NCI-H748 treated with DMSO at 0.1 percent for 48 hours (cell line): Measurements from ENCODE around the gene TXLNG.
"Not testable (repeated sequence)": the region's sequence is repeated elsewhere in the genome, so short reads cannot be mapped to it uniquely, and the experiment has no call there.

Experiments used
- DNase-seq: peaks from one replicate; lab custom pipeline; 2025; lab: John Stamatoyannopoulos, UW

TXLNG gene

DNA sequence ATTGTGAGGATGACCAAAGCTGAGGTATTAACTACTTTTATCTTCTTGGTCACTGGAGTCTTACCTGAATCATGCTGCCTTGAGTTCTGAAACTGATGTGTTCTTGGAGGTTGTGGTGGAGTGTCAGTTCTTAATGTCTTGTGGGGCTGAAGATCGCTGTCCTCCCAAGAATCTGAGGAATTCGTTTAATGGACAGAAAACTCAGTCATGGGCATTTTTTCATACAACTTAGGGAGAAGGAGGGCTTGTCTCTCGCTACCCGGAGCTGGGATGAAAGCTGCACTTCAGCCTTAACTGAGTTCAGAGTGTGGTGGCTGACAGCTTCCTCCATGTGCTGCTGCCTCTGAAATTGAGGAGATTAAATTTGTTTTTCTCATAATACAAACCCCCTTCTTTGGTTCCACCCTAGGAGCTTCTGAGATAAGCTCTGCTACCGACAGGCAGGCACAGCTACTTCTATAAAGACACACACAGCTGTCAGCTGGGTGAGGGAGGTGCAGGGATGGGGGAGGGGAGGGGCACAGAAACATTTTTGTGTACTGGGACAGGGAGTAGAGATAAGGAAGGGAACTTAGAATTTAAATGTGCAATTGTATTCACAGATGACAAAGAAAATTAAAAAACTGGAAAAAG lies 53.1 kb downstream of the TXLNG start:
- DNase-seq: no peak

DNA sequence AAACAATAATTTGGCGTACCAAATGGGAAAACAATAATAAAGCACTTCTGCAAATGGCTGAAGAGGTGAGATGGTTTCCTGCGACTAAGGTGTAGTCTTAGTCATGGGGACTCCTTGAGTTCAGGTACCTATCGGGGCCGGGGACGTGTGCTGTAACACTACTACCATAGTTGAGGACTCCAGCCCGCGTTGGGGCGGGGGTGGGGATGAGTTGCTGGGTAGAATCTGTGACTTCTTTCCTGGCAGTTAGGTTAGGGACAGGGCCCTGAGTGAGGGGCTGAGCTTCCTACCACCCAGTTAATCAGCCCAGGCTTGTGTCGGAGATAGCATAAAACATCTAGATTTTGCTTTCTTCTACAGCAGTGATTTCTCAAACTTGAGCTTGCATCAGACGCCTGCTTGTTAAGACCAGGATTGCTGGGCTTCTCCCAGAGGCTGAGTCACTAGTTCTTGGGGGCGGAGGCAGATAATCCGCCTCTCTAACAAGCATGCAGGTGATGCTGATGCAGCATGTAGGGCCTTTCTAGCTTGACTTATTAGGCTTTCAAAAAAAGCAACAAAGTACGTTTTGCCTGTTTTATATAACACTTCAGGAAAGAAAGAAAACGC lies 53.7 kb downstream of the TXLNG start:
- no peak for DNase-seq

DNA sequence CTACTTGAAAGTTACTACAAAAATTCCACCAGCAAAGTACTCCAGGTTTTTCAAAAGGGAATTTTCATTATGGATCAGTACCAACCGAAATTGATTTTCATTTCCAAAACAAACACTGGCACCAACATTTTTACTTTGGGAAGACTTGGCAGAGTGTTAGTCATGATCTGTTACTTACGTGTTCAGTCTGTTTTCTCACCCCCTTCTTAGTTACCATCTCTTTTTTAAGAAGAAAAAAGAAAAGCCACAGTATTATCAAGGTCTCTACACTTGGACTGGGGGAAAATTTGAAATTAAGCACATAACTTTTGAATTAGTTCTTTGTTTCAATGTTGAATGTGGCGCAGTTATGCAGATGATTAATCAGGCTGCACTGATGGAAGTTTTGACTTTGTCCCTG lies 56.4 kb downstream of the TXLNG start:
- DNase-seq: no peak

DNA sequence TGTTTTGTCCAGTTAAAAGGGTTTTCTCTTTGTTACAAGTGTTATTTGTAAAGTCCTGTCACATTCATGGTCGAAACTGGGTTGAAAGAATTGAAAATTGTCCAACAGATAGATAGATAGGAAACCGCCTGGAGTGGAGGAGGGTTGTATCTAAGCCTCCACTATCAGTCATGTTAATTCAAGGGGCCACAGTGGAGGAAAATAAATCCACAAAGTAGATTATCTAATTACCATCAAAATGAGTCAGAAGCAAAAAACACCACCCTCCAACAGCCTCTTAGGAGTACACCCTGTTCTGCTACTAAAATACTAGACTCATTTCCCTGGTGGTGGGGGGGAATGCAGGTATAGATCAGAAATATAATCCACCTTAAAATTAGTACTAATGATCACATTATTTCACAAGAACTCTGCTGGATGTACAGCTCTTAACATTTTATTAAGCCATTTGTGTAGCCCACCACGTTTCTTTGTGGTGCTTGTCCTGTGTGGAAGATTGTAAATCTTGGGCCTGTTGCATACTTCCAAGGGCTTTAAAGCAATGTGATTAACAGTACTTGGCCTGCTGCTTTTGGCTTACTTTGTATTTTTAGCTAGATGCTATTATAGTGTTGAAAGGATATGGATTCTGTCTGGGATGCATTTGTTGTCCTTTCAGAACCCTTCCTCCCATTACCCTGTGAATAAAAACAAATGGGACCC lies 57.1 kb downstream of the TXLNG start:
- DNase-seq: no peak

DNA sequence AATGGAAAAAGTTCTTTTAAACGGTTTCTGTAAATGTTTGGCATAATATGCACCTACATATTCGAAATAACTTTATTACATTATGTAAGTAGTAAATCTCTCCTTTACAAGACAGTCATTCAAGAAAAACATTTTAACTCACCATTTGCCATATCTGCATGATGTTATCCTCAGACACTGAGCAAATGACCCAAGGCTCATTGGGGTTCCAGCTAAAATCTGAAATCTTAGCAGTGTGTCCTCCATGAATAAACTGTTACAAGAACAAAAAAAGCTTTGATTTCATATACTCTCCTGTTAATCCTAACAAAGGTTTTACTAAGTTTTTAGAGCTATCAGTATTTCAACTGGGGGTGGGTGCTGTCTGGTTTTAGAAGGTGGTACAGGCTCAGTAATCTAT lies 59.4 kb downstream of the TXLNG start:
- DNase-seq: no peak

DNA sequence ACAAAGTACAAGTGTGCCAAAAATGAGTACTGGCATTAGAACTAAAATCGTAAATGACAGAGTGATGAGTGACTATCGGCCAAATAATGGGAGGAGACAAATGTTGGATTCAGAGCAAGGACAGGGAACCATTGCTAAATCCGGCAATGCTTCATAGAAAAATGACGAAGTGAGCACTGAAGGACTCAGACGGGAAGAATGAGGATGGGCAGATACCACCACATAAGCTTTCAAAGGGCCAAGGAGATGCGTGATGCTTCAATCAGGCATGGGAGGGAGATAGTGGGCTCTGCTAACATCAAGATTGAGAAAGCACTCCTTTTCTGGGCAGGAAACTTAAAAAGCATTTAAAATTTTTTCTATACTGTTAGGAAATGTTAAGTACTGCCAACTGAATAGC lies 62.3 kb downstream of the TXLNG start:
- DNase-seq: no peak

DNA sequence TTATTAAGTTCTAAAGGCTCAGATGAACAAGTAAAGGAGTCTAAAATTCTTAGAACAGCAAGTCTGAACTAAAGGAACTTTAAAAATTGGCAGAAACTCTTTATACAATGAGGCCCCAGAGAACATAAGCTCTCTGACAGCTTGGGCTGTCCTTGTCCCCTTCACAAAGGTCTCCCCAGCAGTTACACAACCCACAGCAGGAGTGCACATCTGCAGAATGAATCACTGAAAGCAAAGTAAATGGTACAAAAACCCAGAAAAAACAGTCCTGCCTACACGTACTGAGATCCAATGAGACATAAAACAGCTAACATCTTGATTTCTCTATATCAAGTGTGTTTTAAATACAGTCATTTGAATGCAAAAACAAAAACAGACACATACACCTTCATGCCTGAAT lies 65.2 kb downstream of the TXLNG start:
- no peak for DNase-seq

DNA sequence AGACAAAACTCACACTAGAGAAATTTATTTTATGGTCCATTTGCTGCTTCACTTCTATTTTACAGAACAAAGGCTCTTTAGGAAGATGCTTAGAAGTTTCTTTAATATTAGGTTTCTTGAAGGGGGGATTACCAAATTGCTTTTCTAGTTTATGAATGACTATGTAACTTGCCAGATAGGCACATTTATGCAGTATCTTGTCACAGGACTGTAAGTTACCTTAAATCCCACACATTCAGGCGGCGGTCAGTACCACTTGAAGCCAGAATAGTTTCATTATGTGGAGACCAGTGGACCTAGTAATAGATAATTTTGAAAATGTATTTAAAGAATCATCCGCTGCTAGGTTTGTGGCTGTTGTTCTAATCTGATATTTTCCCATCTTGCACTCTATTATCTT lies 65.6 kb downstream of the TXLNG start:
- no peak for DNase-seq

DNA sequence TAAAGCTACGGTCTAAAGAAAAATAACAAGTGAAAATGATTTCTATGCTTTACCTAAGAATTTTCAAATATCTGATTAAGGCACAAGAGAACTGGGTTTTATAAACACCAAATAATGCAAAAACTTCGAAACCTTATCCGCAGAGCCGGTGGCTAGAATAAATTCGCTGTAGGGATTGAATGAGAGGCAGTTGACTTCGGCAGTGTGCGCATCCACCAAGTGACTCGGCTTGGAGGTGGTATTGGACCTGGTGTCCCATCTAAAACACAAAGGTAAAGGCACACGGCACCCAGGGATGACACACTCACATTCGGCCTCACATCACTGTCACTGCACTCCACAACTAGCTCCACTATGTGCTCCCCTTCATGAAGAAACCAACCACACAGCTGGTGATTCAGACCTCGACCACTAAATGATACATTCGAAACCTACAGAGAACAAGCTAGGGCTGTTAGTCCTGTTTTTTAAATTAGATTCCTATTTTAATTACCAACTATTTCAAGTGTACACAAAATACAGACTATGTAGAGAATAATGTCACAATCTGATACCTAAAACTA lies 66.4 kb downstream of the TXLNG start:
- no peak for DNase-seq

DNA sequence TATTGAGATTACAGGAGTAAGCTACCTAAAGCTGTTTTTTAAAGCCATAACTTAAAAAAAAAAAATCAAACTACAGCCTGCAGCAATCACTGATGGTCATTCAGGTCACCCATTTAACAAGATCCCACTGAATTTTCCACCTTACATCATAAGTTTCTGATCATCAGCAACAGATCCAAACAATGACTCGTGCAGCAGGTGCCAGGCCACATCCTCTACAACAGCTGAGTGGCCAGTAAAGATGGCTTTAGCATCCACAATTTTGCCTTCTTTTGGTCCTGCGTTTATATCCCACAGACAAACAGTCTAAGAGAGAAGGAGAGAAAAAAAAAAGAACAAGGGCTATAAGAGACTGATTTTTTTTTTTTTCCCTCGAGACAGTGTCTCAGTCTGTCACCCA lies 67.3 kb downstream of the TXLNG start:
- no peak for DNase-seq

DNA sequence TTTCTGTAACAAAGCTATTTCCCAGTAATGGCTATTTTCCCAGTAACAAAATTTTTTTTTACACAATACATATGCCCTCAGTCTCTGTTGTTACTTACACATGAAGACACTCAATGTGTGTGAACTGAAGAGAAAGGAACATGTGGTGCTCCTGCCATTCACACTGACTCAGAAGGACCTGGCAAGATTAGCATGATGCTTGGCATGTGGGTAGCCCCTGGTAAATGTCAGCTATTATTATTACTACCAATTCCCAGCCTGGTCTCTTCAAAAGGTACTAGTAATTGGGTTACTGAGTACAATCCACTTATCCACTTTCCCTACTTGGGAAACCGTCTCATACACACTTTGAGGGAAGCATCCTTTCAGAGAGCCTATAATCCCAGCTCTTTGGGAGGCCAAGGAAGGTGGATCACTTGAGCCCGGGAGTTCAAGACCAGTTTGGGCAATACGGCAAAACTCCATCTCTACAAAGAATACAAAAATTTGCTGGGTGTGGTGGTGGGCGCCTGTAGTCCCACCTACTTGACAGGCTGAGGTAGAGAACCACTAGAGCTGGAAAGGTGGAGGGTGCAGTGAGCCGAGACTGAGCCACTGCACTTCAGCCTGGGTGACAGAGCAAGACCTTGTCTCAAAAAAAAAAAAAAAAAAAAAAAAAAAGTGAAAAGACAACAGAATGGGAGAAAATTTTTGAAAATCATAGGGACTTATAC lies 69.3 kb downstream of the TXLNG start:
- DNase-seq: no peak

DNA sequence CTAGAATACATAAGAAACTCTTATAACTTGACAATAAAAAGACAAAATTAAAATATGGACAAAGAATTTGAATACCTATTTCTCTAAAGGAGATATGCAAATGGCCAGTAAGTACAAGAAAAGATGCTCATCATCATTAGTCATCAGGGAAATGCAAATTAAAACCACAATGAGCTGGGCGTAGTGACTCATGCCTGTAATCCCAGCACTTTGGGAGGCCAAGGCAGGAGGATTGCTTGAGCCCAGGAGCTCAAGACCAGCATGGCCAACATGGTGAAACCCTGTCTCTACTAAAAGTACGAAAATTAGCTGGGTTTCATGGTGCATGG lies 69.8 kb downstream of the TXLNG start:
- not testable (repeated sequence) for DNase-seq

DNA sequence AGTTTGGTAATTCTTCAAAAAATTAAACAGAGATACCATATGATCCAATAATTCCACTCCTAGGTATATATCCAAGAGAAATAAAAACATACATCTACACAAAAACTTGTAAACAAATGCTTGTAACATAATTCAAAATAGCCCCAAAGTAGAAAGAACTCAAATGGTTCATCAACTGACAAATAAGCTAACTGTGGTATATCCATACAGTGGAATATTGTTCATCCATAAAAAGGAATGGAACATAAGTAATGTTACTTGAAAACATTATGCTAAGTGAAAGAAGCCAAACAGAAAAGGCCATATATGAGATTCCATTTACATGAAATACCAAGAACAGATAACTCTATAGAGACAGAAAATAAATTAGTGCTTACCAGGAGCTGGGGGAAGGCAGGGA lies 70.5 kb downstream of the TXLNG start:
- DNase-seq: no peak

DNA sequence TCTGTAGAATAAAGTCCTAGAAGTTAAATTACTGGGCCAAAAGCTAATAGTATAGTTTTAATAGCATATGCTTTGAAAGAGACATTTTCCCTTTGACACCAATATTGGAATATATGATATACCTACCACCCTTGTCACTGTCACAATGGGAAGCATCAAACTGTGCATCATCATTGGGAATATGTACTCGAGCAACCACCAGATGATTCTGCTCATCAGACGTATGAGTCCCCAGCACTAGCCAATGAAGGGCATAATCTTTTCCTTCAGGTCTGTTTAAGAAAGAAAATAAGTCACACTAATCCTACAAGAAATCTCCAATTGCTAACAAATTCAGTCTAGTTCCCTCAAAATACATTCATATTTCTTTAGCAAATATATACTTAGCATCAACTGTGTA lies 76.6 kb downstream of the TXLNG start:
- DNase-seq: no peak

DNA sequence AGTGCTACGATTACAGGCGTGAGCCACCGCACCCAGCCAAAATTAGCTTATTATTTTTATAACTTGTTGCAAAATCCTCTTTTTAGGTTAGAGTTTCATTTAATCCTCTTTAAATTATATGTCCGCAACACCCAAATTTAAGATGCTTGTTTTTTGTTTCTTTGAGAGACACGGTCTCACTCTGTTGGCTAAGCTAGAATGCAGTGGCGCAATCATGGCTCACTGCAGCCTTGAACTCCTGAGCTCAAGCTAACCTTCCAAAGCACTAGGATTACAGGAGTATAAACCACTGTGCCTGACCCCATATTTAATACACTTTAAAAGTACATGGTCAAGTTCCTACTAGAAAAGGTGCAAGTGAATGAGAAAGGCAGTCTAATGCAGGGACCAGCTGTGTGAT lies 81.7 kb downstream of the TXLNG start:
- no peak for DNase-seq

DNA sequence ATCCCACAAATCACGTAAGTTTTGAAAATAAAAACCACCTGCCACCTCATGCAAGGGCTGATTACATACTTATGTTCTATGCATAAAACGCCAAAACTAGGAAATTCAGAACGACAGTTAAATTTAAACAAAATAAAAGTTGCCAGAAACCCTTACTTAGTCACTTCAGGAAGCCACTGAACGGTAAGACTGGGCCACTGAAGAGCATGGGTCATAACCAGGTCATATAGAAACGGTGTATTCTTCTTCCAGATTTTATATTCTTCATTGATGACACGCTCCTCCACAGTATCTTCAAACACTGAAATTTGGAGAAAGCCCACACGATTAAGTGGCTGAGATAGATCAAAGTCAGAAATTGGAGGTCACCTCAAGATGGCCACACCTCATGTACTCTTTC lies 82.7 kb downstream of the TXLNG start:
- DNase-seq: no peak

DNA sequence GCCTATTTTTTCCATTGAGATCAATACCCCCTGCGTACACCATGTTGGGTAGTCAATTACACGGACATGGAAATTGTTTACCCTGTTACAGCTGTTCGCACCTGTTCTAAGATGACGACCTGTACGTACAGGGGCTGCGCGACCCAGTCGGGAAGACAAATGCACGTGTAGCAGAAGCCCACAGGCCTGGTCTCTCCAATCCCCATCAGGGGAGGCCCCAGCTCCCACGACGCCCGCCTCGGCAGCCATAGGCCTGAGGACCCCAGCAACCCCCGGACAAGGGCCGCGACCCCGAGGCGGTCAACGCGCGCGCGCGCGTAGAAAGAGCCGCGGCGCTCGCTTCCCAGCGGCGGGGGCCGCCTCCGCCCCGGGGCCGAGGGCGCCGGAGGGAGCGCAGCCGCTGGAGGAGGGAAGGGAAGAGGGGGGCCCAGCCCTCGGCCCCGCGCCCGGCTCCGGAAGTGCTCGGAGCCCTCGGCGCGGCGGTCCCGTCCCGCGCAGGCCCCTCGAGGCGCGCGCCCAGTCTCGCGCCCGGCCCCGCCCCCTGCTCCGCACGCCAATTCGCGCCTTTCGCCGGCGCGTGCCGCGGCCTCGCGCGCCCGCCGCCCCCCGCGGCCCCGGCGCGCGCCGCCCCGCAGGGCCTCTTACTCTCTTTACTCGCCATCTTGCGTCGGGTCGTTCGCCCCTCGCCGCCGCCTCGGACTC lies 83.3 kb downstream of the TXLNG start:
- peak; percentile 13 for DNase-seq

DNA sequence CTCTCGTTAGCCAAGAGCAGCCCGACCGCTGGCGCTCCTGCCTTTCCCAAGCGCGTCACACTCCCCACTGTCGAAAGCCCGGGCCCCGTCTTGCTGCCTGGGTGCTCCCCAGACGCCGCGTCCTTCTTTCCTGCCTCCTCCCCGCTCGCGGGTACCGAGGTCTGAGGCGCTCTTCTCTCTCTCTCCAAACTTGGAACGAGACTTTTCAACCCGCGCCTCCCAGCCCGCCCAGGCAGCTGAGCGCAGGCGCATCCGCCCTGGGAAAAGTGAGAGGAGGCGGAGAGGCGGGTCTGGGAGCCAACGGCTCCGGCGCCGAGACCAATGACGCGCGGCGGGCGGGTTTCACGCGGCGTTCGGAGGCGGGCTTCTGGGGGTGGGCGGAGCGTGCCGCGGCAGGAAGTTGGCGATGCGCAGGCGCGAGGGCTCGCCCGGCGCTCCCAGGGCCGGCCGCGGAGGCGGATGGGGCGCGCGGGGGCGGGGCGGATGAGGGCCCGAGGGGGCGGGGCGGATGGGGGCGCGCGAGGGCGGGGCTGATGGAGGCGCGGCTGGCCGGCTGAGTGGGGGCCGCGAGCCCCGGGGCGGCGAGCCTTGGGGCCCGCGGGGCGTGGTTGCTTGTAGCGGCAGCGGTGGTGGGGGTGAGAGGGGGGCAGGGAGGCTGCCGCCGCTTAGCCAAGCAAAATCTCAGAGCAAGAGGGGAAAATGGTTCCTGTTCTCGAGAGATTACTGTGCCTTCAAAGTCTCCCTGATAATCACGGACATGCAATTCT lies 84.0 kb downstream of the TXLNG start, which contains the start of gene RBBP7:
Gene RBBP7, minus strand, starts transcription at position 268 of the 767 bp plus-strand sequence. CDS start 309 bp downstream, outside the sequence.
- DNase-seq: peak; percentile 72

DNA sequence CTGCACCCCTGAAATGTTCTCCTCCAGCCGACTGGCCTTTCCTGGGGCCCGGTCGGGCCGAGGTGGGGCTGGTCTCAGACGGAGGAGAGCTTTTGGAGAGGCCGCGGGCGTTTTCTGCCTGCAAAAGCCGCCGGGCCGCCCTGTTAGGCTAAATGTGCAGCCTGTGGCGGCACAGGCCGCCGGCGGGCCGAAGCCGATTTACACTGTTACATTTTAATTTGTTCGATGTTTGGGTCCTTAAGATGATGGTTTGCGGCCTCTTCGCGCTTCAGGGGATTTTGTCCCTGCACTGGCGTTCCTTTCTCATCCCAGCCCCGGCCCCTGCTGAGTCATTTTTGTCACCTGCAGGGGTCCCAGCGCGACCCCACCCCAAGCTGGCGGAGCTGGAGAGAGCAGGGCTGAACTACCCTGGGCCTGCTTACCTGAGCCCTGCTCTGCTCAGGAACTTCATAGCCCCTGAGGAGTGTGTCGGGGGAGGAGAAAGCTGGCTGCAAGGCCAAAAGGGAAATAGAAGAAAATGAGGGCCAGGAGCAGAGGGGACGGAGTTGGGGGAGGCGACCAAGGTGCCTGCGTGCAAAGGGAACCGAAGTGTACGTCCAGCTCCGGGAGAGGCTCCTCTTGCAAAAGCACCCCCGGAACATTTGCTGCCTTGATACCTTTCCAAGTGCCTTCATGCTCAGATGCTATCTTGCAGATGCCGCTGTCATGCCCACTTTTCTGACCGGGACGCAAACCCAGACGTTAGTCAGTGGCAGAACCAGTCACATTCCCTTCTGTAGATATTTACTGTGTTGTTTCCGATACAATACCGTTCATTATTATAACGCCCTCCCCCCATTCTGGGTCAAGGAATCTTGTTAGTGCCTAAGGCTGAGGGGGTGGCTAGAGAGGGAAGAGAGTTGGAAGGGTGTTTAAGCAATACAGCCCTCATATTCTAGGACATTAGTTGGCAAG lies 84.9 kb downstream of the TXLNG start:
- DNase-seq: no peak

DNA sequence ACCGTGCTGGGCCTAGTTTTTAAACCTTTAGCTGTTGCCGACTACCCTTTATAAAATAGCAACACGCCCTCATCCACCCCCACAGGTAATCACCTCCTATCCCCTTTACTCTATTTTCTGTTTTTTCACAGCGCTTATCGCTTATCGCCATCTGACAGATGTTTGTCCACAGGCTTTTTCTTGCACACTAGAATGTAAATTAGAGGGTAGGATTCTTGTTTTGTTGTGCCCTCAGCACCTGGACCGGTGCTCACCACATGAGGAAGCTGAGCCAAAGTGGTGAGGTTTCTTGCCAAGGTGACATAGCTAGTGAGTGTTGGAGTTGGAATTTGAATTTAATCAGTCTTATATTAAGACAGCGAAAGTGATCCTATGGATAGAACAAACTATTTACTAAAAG lies 86.8 kb downstream of the TXLNG start:
- DNase-seq: no peak
